Neural progenitor cell (in vitro differentiated cells): ENCODE data around the gene APOOL. TPM values are rescaled to one million over a fixed set of nuclear protein-coding genes. Genes with fewer than 3 reads are reported as not detected.
"Not testable (repeated sequence)": the region's sequence is repeated elsewhere in the genome, so short reads cannot be mapped to it uniquely, and the experiment has no call there.

ENCODE experiments used
- DNase-seq: peaks from one replicate; pipeline ENCODE4 v3.0.0-alpha.2; 2016; ENCODE audit warnings: low spot score
- H2AFZ ChIP-seq: fragments of 200-600 bp; sonication (generic); replicated peaks from 2 replicates; pipeline ENCODE4 v1.6.1; 2016; ENCODE audit warnings: antibody characterized with exemption
- H3F3A ChIP-seq: fragments of 200-600 bp; sonication (generic); 2 replicates; pipeline ENCODE4 v1.6.1; 2016; ENCODE audit warnings: antibody characterized with exemption, low read depth
- H3K27ac ChIP-seq: fragments of 200-600 bp; sonication (generic); 2 replicates; pipeline ENCODE4 v1.5.1; 2016; ENCODE audit warnings: mild to moderate bottlenecking
- H3K27me3 ChIP-seq: fragments of 200-600 bp; sonication (generic); 2 replicates; pipeline ENCODE4 v1.6.1; 2016; ENCODE audit warnings: mild to moderate bottlenecking, moderate library complexity
- H3K36me3 ChIP-seq: fragments of 200-600 bp; sonication (generic); 2 replicates; pipeline ENCODE4 v1.5.1; 2016
- H3K4me1 ChIP-seq: fragments of 200-600 bp; sonication (generic); 2 replicates; pipeline ENCODE4 v1.6.1; 2016; ENCODE audit warnings: mixed run types
- H3K4me2 ChIP-seq: fragments of 200-600 bp; sonication (generic); 2 replicates; pipeline ENCODE4 v1.6.1; 2016
- H3K4me3 ChIP-seq: fragments of 200-600 bp; sonication (generic); 2 replicates; pipeline ENCODE4 v1.5.1; 2016
- H3K79me2 ChIP-seq: fragments of 200-600 bp; sonication (generic); 2 replicates; pipeline ENCODE4 v1.6.1; 2016; ENCODE audit warnings: low read depth
- H3K9ac ChIP-seq: fragments of 200-600 bp; sonication (generic); 2 replicates; pipeline ENCODE4 v1.6.1; 2016
- H3K9me3 ChIP-seq: fragments of 200-600 bp; sonication (generic); 2 replicates; pipeline ENCODE4 v1.5.1; 2016; ENCODE audit warnings: low read depth
- H4K20me1 ChIP-seq: fragments of 200-600 bp; sonication (generic); 2 replicates; pipeline ENCODE4 v1.6.1; 2016; ENCODE audit warnings: low read depth
- H3K27ac Mint-ChIP-seq: 3 replicates; pipeline ENCODE4 v1.8.0; 2021; ENCODE audit warnings: mixed read lengths
- H3K27me3 Mint-ChIP-seq: 2 replicates; pipeline ENCODE4 v1.8.0; 2022; ENCODE audit warnings: low read depth, mild to moderate bottlenecking, inconsistent platforms, moderate library complexity, mixed read lengths; ENCODE audit not compliant: insufficient read depth
- H3K36me3 Mint-ChIP-seq: 3 replicates; pipeline ENCODE4 v1.8.0; 2021; ENCODE audit warnings: mixed read lengths
- H3K4me1 Mint-ChIP-seq: 3 replicates; pipeline ENCODE4 v1.8.0; 2021; ENCODE audit warnings: mixed read lengths
- H3K4me3 Mint-ChIP-seq: 3 replicates; pipeline ENCODE4 v1.8.0; 2021; ENCODE audit warnings: mild to moderate bottlenecking, moderate library complexity, mixed read lengths
- H3K9me3 Mint-ChIP-seq: 3 replicates; pipeline ENCODE4 v1.8.0; 2020; ENCODE audit warnings: mixed read lengths
- CTCF ChIP-seq: fragments of 200-600 bp; sonication (generic); IDR thresholded peaks from 2 replicates; pipeline ENCODE4 v1.5.1; 2017; ENCODE audit warnings: antibody characterized with exemption, mild to moderate bottlenecking
- EZH2 ChIP-seq: fragments of 200-600 bp; sonication (generic); IDR thresholded peaks from 2 replicates; pipeline ENCODE4 v1.6.1; 2017; ENCODE audit warnings: antibody characterized with exemption, mild to moderate bottlenecking, moderate library complexity
- EZH2phosphoT487 ChIP-seq: fragments of 200-600 bp; sonication (generic); IDR thresholded peaks from 2 replicates; pipeline ENCODE4 v1.6.1; 2017; ENCODE audit warnings: antibody characterized with exemption
- total RNA-seq: library from RNA; depleted of rRNA; stranded (reverse); fragments of >200 nt; gene quantifications from 2 replicates; pipeline ENCODE4 v1.2.3, GENCODE V29; 2015; ENCODE audit warnings: low replicate concordance

APOOL gene
- 7.1 and 9.0 TPM in 2 replicates for total RNA-seq

GRCh38 chrX:85003655-85004244 is at the start of gene APOOL:
APOOL (plus strand) TSS chrX:85003877; CDS start chrX:85003913, 36 bp downstream.
- Histone ChIP-seq H3K4me2 (peak within 1 kb of the TSS; percentile 74), H3K27ac (no peak within 1 kb of the TSS), H3K79me2 (peaks cover 13% of the 10 kb centered on the region), H3K9me3 (no peaks in the 10 kb centered on the region), H3K4me3 (peak within 1 kb of the TSS; percentile 83), H2AFZ (peak within 1 kb of the TSS; percentile 90), H3K4me1 (no peaks in the 10 kb centered on the region), H3K36me3 (no peaks in the 10 kb centered on the region), H4K20me1 (no peaks in the 10 kb centered on the region), H3K27me3 (no peaks in the 10 kb centered on the region), H3F3A (peaks cover 6% of the 10 kb centered on the region), H3K9ac (peak within 1 kb of the TSS; percentile 71)
- Mint-ChIP-seq H3K27ac (peak within 1 kb of the TSS; percentile 88), H3K9me3 (peaks cover 2% of the 10 kb centered on the region), H3K36me3 (no peaks in the 10 kb centered on the region), H3K27me3 (peaks cover 2% of the 10 kb centered on the region), H3K4me3 (peak within 1 kb of the TSS; percentile 93), H3K4me1 (peaks cover 3% of the 10 kb centered on the region)
- TF ChIP-seq EZH2phosphoT487 (no peak), CTCF (no peak), EZH2 (no peak)
- peak; percentile 89 for DNase-seq

GRCh38 chrX:84956304-84956703 is 47.4 kb upstream of the APOOL start:
- TF ChIP-seq CTCF: no peak
- TF ChIP-seq EZH2: no peak
- TF ChIP-seq EZH2phosphoT487: no peak
- no peak overlapping the region for H3K4me3 Mint-ChIP-seq

GRCh38 chrX:84974803-84975202 is 28.9 kb upstream of the APOOL start:
- Histone ChIP-seq H3K9ac (no peak overlapping the region), H4K20me1 (no peaks in the 10 kb centered on the region), H3K9me3 (peaks cover 6% of the 10 kb centered on the region), H3K36me3 (no peaks in the 10 kb centered on the region), H3K4me1 (no peaks in the 10 kb centered on the region), H3F3A (no peaks in the 10 kb centered on the region), H3K79me2 (no peaks in the 10 kb centered on the region), H3K27ac (no peak overlapping the region), H2AFZ (no peak overlapping the region), H3K4me2 (no peak overlapping the region), H3K27me3 (no peaks in the 10 kb centered on the region), H3K4me3 (no peak overlapping the region)
- Mint-ChIP-seq H3K27me3 (peaks cover 2% of the 10 kb centered on the region), H3K27ac (no peak overlapping the region), H3K4me1 (no peaks in the 10 kb centered on the region), H3K9me3 (peaks cover 17% of the 10 kb centered on the region), H3K36me3 (no peaks in the 10 kb centered on the region), H3K4me3 (no peak overlapping the region)
- no peak for DNase-seq
- TF ChIP-seq EZH2 (no peak), EZH2phosphoT487 (no peak), CTCF (no peak)

More at GRCh38 chrX:84956304-84956703, 47.4 kb upstream of the APOOL start:
- no peaks in the 10 kb centered on the region for H3K4me1 ChIP-seq
- H4K20me1 ChIP-seq: no peaks in the 10 kb centered on the region
- H3K36me3 Mint-ChIP-seq: no peaks in the 10 kb centered on the region
- H3K9ac ChIP-seq: no peak overlapping the region
- no peak overlapping the region for H3K27ac Mint-ChIP-seq
- H3K4me1 Mint-ChIP-seq: no peaks in the 10 kb centered on the region
- DNase-seq: no peak
- no peaks in the 10 kb centered on the region for H3K9me3 ChIP-seq
- H3F3A ChIP-seq: no peaks in the 10 kb centered on the region
- no peak overlapping the region for H3K4me3 ChIP-seq
- no peak overlapping the region for H2AFZ ChIP-seq
- no peaks in the 10 kb centered on the region for H3K36me3 ChIP-seq
- H3K79me2 ChIP-seq: no peaks in the 10 kb centered on the region
- H3K27me3 Mint-ChIP-seq: no peaks in the 10 kb centered on the region
- no peak overlapping the region for H3K4me2 ChIP-seq
- no peak overlapping the region for H3K27ac ChIP-seq
- H3K27me3 ChIP-seq: no peaks in the 10 kb centered on the region
- H3K9me3 Mint-ChIP-seq: no peaks in the 10 kb centered on the region

- not testable (repeated sequence) for H3K27me3 ChIP-seq, H3K36me3 ChIP-seq, H3K27me3 Mint-ChIP-seq, H2AFZ ChIP-seq, H3K9me3 Mint-ChIP-seq, DNase-seq, H3K79me2 ChIP-seq, H3K4me3 Mint-ChIP-seq, H3K4me1 Mint-ChIP-seq, H3K4me1 ChIP-seq, H3K4me3 ChIP-seq, H3K9ac ChIP-seq, H3F3A ChIP-seq, H4K20me1 ChIP-seq, H3K27ac ChIP-seq, H3K4me2 ChIP-seq, H3K9me3 ChIP-seq, H3K36me3 Mint-ChIP-seq, H3K27ac Mint-ChIP-seq
Measured at GRCh38 chrX:84991739-84992138, 11.9 kb upstream of the APOOL start.
